GM21367 (cell line): Measurements from ENCODE around the gene BCAS2.
"Not testable (repeated sequence)": the region's sequence is repeated elsewhere in the genome, so short reads cannot be mapped to it uniquely, and the experiment has no call there.

Source experiments
- ATAC-seq: cut with Tn5 transposase; IDR thresholded peaks from one replicate; pipeline ENCODE4 v1.9.1; 2021; ENCODE audit not compliant: unreplicated experiment

The BCAS2 gene

GRCh38 chr1:114581335-114582287, at the start of gene BCAS2:
Gene BCAS2, minus strand, starts transcription at chr1:114581615. Its CDS starts 24 bp downstream, at chr1:114581591.
- ATAC-seq, result peak; percentile 97

GRCh38 chr1:114627107-114627506, 45.7 kb upstream of the BCAS2 start:
- ATAC-seq, result no peak

GRCh38 chr1:114623364-114623763, 41.9 kb upstream of the BCAS2 start:
- ATAC-seq, result no peak

- ATAC-seq, result no peak
Measured at GRCh38 chr1:114620419-114620818, 39.0 kb upstream of the BCAS2 start.

GRCh38 chr1:114618606-114619005, 37.2 kb upstream of the BCAS2 start:
- no peak for ATAC-seq

GRCh38 chr1:114610546-114611245, 29.3 kb upstream of the BCAS2 start:
- no peak for ATAC-seq

- ATAC-seq, result no peak
Measured at GRCh38 chr1:114609826-114610225, 28.4 kb upstream of the BCAS2 start.

GRCh38 chr1:114609026-114609425, 27.6 kb upstream of the BCAS2 start:
- no peak for ATAC-seq

- ATAC-seq, result no peak
Measured at GRCh38 chr1:114607223-114607622, 25.8 kb upstream of the BCAS2 start.

GRCh38 chr1:114597949-114598348, 16.5 kb upstream of the BCAS2 start:
- ATAC-seq, result no peak

GRCh38 chr1:114595602-114596001, 14.2 kb upstream of the BCAS2 start:
- no peak for ATAC-seq

- no peak for ATAC-seq
Measured at GRCh38 chr1:114594046-114594445, 12.6 kb upstream of the BCAS2 start.

- no peak for ATAC-seq
Measured at GRCh38 chr1:114589122-114589521, 7.7 kb upstream of the BCAS2 start.

- no peak for ATAC-seq
Measured at GRCh38 chr1:114588196-114588689, 6.8 kb upstream of the BCAS2 start.

GRCh38 chr1:114587203-114587991, 6.0 kb upstream of the BCAS2 start:
- ATAC-seq, result no peak

- no peak for ATAC-seq
Measured at GRCh38 chr1:114586513-114587047, 5.2 kb upstream of the BCAS2 start.

GRCh38 chr1:114585231-114585630, 3.8 kb upstream of the BCAS2 start:
- no peak for ATAC-seq

GRCh38 chr1:114574365-114574764, 7.0 kb downstream of the BCAS2 start:
- no peak for ATAC-seq

- no peak for ATAC-seq
Measured at GRCh38 chr1:114564141-114564540, 17.3 kb downstream of the BCAS2 start.

GRCh38 chr1:114562978-114563510, 18.4 kb downstream of the BCAS2 start:
- ATAC-seq, result not testable (repeated sequence)

GRCh38 chr1:114561333-114561732, 20.1 kb downstream of the BCAS2 start:
- ATAC-seq, result no peak
